NCI-H345 (cell line): Measurements from ENCODE around the gene TMEM151A.
"Not testable (repeated sequence)": the region's sequence is repeated elsewhere in the genome, so short reads cannot be mapped to it uniquely, and the experiment has no call there.

Source experiments
- DNase-seq: peaks from one replicate; lab custom pipeline; 2025; lab: John Stamatoyannopoulos, UW

TMEM151A gene

DNA sequence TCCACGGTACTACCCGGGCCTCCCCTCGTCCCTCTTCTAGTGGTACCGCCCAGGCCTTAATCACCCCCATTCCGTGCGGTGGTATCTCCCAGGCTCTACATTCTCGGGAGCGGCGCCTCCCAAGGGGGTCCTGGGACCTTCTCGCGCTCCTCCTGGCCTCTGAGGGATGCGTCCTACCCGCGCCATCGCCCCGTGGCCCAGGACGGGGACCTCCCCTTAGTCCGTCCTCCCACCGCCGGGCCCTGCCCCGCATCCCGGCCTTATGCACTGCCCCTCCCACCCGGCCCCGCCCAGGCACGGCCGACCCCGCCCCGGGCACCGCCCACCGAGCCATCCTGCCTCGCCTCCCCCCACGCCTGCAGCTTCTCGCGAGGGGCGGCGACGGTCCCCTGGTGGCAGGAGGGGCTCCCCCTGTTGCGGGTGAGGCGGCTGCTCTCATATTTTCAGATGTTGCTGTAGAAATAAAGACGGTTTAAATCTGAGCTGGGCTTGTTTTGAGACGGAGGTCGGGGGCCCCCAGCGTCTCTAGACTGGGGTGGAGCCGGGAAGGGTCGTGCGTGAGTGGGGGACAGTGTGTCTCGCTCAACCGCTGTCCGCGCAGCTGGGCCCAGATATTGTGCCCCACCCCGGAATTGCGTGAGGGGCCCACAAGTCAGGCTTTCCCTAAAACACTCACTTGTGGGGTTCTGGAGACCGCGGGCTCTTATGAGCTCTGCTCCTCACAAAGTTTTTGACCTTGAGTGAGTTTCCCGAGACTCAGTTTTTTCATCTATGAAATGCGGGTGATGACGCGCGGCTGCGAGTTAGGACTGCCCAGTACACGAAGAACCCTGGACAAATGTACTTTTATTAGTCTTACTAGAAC is 24.1 kb upstream of the TMEM151A start:
- DNase-seq = peak; percentile 76

- peak; percentile 99 for DNase-seq
These were observed 23.3 kb upstream of the TMEM151A start, which contains the start of gene RAB1B for GRCh38 chr11:66268244-66268951. Gene RAB1B (plus strand): TSS chr11:66268639. CDS start chr11:66268680, 41 bp downstream.

DNA sequence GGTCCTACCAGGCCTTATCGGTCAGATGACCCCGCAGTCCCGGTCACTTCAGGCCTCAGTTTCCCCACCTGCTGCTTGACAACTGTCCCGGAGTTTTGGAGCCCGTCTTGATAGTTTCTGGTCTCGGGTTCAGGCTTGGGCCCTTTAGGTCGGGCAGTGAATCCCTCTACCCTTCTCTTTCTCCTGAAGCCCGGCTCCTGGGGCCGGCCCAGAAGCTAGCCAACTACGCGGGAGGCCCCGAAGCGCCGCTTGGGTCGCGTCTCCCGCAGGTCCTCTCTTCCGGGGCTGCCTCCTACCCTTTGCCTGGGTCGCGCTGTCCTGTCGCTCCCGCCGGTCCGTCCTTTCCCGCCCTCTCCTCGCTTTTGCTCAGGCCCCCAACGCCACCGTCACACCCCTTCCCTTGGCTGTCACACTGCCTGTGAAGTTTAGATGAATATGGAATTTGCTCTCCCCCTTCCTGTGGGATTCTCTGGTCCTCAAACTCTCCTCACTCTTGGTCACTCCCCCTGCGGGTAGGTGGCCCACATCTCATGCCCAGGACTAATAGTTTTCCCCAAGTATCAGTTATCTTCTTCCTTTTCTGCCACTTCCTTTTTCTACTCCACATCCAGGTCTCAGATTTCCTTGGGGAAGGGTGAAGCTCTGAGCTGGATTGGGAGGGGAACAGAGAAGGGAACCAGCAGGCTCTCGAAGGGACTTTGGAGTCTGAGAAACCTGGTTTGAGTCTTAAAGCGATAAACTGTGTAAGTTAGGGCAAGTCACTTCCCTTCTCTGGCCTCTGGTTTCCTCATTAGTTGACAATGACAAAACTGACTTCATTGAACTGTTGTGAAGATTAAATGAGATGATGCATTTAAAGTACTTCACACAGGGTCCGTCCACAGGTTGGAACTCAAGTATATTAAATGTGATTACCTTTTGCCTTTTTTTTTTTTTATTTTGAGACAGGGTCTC is 22.5 kb upstream of the TMEM151A start:
- DNase-seq = no peak

DNA sequence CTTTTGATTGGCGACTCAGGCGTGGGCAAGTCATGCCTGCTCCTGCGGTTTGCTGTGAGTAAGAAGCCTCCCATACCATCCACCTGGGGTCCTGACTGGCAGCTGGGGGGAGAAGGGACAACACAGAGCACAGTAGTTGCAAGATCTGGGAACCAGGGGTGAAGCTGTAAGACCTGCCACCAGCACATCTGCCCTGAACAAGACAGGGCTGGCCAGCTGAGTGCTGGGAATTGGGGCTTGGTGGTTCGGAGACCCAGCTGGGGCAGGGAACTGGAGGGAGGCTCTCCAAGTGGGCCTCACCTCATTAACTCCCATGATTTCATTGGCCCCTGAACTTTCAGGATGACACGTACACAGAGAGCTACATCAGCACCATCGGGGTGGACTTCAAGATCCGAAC is 19.9 kb upstream of the TMEM151A start:
- DNase-seq = no peak

DNA sequence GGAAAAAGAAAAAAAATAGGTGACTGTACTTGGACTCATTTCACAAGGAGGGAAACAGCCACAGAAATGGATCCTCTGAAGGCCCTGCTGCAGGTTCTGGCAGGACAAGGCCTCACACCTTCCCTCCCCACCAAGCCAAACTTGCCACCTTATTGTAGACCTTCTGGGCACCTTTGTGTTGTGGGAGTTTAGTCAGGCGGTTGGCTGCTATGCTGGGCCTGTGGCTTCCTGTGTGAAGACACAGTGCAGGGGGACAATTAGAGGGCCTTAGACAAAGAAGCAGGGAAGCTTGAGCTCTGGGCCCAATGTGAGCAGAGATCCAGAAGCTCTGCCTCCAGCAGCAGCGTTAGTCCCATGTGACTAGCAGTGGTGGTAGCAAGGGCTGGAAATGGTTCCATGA is 19.1 kb upstream of the TMEM151A start:
- no peak for DNase-seq

- DNase-seq = no peak
These were observed 17.5 kb upstream of the TMEM151A start for GRCh38 chr11:66274219-66274618.

DNA sequence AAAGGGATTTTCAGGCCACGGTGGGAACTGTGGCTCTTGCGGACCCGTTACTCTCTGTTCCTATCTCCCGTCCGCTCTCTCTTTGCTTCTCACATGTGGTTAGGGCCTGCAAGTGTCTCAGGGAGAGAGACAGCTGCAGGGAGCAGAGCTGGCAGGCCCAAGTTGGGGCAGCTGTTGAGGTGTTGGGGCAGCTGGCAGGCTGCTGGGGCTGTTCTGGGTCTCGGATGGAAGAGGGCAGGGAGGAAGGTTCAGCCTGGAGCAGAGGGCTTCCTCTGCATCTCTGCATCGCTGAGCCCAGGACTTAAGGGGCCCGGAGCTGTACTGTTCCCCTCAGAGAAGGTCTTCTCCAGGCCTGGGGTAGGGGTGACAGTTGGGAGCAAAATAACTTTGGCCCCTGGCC is 16.3 kb upstream of the TMEM151A start:
- DNase-seq = no peak

DNA sequence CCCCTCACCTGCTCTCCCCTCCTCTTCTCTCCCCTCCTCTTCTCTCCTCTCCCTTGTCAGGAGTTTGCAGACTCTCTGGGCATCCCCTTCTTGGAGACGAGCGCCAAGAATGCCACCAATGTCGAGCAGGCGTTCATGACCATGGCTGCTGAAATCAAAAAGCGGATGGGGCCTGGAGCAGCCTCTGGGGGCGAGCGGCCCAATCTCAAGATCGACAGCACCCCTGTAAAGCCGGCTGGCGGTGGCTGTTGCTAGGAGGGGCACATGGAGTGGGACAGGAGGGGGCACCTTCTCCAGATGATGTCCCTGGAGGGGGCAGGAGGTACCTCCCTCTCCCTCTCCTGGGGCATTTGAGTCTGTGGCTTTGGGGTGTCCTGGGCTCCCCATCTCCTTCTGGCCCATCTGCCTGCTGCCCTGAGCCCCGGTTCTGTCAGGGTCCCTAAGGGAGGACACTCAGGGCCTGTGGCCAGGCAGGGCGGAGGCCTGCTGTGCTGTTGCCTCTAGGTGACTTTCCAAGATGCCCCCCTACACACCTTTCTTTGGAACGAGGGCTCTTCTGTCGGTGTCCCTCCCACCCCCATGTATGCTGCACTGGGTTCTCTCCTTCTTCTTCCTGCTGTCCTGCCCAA is 15.6 kb upstream of the TMEM151A start:
- no peak for DNase-seq

- not testable (repeated sequence) for DNase-seq
These were observed 15.1 kb upstream of the TMEM151A start for GRCh38 chr11:66276619-66277018.

DNA sequence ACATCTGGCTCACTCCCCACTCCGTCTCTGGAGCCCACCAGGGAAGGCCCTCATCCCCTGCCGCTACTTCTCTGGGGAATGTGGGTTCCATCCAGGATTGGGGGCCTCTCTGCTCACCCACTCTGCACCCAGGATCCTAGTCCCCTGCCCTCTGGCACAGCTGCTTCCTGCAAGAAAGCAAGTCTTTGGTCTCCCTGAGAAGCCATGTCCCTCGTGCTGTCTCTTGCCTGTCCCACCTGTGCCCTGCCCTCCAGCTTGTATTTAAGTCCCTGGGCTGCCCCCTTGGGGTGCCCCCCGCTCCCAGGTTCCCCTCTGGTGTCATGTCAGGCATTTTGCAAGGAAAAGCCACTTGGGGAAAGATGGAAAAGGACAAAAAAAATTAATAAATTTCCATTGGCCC is 14.6 kb upstream of the TMEM151A start:
- DNase-seq = not testable (repeated sequence)

DNA sequence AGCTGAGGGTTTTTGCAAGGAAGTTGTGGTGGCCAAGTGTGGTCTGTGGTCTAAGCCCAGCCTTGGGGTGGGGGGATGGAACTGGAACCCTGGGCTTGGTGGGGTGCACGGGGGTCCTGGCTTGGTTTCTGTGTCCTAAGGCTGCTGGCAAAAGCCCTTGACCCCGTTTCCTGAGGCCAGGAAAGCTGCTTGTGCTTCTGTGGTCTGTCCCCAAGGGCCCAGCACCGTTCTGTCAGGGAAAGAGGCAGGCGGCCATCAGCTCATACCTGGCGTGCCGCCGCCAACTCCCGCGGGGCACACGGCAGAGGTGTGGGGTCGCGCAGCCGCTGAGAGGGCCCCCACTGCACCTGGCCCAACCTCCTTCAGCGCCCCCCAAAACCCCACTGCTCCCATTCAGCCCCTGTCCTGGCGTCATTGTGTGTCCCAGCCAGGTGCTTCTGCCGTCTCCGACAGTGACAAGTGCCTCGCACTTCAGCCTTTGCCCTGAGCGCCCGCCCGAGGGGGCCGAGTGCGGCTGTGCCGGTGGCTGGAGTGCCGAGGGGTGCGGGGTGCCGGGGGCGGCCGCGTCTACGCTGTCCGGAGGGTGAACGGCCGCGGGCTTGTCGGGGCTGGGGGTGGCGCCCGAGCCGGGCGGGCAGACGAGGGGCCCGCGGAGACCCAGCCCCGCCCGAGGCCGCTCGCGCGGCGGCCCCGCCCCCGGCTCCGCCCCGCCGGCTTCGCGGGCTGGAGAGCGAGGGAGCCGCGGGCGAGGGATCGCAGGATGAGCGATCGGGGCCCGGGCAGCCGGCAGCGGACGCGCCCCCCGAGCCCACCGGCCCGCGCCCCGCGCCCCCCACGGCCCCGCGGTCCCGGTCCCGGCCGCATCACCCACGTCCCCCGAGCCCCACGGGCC is 14.0 kb upstream of the TMEM151A start, which contains the start of gene CNIH2:
TSS of gene CNIH2 (plus strand) at position 705 of the 892 bp plus-strand sequence. CDS start 282 bp downstream, outside the sequence.
- DNase-seq = peak; percentile 71

GRCh38 chr11:66278363-66279091 is 13.2 kb upstream of the TMEM151A start:
- no peak for DNase-seq

GRCh38 chr11:66279092-66279734 is 12.5 kb upstream of the TMEM151A start:
- no peak for DNase-seq

- DNase-seq = no peak
These were observed 11.3 kb upstream of the TMEM151A start for GRCh38 chr11:66280428-66280827.

- no peak for DNase-seq
These were observed 10.7 kb upstream of the TMEM151A start for GRCh38 chr11:66281001-66281400.

- no peak for DNase-seq
These were observed 9.8 kb upstream of the TMEM151A start for GRCh38 chr11:66281776-66282467.

DNA sequence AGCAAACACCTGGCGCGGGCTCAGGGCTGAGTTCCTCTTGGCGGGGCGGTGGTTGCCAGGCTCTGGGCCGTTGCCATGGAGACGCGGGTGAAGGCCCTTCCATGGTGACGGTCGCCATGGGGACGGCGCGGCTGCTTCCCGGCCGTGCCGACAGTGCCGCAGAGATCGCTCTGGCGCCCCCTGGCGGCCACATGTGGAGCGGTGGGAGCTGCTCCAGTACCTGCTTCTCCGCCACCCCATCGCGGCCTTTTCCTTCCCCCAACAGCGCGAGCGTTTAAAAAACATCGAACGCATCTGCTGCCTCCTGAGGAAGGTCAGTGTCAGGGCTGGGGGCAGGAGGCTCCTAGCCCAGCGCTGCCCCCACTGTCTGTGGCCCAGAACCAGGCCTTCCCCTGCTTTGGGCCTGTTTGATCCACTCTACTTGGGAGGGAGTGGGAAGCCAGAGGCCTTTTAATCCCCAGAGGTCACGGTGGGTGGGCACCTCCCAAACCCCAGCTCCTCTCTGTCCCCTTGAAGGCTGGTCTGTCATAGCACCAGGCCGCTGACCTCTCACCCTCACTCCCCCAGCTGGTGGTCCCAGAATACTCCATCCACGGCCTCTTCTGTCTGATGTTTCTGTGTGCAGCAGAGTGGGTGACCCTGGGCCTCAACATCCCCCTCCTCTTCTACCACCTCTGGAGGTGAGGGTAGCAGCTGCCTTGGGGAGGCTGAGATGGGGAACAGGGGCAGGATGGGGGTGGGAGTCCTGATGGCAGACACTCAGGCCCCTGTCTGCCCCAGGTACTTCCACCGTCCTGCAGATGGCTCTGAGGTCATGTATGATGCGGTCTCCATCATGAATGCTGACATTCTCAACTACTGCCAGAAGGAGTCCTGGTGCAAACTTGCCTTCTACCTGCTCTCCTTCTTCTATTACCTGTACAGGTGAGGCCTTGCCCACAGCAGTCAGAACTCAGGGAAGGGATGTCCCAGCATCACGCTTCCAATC is 8.9 kb upstream of the TMEM151A start:
- DNase-seq = peak; percentile 97
